NCI-H524 treated with DMSO at 0.1 percent for 48 hours (cell line): Measurements from ENCODE around the gene SULT2B1.
A peak's percentile ranks its signal among the peaks of the same experiment; 100 is the strongest.
"Not testable (repeated sequence)": the region's sequence is repeated elsewhere in the genome, so short reads cannot be mapped to it uniquely, and the experiment has no call there.

Experiments used
- DNase-seq: peaks from one replicate; lab custom pipeline; 2025; lab: John Stamatoyannopoulos, UW

SULT2B1 gene

GRCh38 chr19:48558018-48558684, 6.2 kb downstream of the SULT2B1 start:
- DNase-seq, result no peak

GRCh38 chr19:48560095-48560530, 8.1 kb downstream of the SULT2B1 start:
- no peak for DNase-seq

- DNase-seq, result no peak
These were observed 9.4 kb downstream of the SULT2B1 start for GRCh38 chr19:48561412-48561811.

DNA sequence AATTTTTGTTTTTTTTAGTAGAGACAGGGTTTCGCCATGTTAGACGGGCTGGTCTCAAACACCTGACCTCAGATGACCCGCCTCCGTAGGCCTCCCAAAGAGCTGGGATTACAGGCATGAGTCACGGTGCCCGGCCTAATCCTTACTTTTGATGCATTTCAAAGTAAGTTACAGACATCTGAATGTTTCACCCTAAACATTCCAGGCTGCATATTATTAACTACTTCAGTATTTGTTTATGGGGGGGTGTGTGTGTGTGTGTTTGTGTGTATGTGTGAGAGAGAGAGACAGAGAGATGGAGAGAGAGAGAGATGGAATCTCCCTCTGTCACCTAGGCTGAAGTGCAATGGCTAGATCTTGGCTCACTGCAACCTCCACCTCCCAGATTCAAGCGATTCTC, 13.1 kb downstream of the SULT2B1 start:
- no peak for DNase-seq

DNA sequence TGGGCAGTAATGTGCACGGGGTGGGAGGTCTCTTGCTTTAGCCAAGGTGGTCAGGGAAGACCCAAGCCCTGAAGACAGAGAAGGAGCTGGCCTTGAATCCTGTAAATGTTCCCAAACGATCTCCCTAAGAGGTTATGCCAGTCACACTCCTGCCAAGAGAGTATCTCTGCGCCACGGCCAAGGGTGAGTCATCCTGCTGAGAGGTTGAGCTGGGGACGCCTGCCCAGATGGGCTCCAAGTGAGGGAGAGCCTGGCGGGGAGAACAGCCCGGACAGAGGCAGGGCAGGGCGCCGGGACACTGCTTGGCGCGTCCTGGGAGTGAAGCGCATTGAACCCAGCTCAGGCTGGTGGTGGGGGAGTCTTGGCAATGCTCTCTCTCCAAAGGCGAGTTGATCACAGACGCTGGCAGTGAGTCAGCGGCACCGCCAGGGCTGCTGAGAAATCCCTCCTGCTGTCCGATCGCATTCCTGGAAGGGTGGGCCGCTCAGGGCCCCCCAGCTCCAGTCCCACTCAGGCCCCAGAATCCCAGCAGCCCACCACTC, 16.4 kb downstream of the SULT2B1 start:
- DNase-seq, result no peak

DNA sequence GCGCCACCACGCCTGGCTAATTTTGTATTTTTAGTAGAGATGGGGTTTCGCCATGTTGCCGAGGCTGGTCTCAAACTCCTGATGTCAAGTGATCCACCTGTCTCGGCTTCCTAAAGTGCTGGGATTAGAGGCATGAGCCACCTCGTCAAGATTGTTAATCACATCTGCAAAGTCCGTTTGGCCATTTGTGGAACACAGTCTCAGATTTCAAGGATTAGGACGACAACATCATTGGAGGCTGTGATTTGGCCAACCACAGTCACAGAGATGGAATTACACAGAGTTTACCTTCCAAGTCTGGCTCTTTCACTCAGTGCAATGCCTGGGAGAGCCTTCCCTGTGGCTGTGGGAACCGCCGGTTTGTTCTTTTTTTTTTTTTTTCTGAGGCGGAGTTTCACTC, 17.8 kb downstream of the SULT2B1 start:
- peak; percentile 82 for DNase-seq

GRCh38 chr19:48571378-48572162, 19.6 kb downstream of the SULT2B1 start:
- DNase-seq, result no peak

DNA sequence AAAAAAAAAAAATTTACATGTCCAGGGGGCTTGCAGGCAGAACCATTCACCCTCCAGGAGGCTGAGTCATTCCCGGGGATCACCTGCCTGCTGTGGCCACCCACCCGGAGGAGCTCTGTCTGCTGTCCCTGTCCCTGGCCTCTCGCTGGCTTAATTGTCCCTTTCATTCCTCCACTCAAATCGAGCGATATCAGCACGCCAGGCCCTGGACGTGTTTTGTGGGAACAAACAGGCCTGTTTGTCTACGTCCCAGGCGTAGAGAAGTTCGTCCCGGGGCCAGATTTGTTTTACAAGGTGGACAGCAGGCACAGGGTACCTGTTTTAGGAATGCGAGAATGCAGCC, 21.2 kb downstream of the SULT2B1 start:
- DNase-seq, result no peak

- DNase-seq, result no peak
These were observed 24.1 kb downstream of the SULT2B1 start for GRCh38 chr19:48575931-48576622.

GRCh38 chr19:48577908-48578307, 25.9 kb downstream of the SULT2B1 start:
- not testable (repeated sequence) for DNase-seq

DNA sequence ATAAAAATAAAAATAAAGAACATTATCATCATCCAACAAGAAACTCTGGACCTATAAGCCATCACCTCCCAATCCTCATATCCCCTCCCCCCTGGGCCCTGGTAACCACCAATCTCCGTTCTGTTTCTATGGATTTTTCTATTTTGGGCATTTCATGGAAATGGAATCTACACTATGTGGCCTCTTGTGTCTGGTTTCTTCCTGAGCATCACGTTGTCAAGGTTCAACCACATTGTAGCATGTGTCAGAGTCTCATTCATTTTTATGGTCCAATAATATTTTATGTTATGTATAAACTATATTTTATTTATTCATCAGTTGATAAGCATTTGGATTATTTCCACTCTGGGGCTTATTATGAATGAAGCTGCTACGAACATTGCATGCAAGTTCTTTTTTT, 26.9 kb downstream of the SULT2B1 start:
- DNase-seq, result no peak

GRCh38 chr19:48582168-48582567, 30.2 kb downstream of the SULT2B1 start:
- no peak for DNase-seq

- DNase-seq, result no peak
These were observed 35.4 kb downstream of the SULT2B1 start for GRCh38 chr19:48587387-48587786.

DNA sequence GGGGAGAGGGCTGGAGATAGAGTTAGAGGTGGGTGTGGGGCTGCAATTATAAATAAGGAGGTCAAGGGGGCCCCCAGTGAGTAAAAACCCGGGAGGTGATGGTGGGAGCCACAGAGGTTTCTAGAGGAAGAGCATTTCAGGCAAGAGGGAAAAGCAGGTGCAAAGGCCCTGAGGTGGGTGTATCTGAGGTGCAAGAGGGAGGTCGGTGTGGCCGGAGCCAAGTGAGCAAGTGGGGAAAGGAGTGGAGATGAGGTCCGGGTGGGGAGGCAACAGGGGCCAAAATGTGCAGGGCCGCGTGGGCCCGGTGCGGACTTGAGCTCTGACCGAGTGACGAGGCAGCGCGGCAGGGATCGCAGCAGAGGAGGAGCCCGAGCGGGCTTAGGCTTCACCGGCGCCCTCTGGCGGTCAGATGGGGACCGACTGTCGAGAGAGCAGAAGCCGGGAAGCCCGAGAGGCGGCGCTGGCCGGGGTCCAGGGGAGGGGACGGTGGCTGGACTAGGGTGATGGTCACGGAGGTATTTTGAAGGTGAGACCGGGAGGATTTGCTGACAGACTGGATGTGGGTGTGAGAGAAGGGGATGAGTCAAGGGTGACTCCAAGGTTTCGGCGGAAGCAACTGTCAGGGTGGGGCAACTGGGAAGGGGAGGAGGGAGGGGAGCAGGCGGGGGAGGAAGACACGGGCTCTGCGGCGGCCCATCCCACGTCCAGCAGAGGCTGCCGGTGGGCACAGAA, 36.9 kb downstream of the SULT2B1 start:
- DNase-seq, result no peak

DNA sequence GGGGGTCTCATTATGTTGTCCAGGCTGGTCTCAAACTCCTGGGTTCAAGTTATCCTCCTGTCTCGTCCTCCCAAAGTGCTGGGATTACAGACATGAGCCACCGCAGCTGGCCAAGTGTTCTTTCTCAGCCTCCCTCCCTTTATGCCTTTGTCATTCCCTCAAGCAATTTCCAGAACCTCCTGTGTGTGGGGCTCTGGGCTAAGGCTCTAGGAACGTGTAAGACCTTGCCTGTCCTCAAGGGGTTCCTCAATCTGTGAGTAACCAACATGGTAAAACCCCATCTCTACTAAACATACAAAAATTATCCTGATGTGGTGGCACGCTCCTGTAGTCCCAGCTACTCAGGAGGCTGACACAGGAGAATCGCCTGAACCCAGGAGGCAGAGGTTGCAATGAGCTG, 39.0 kb downstream of the SULT2B1 start:
- no peak for DNase-seq

- DNase-seq, result no peak
These were observed 43.2 kb downstream of the SULT2B1 start for GRCh38 chr19:48595171-48595570.

- no peak for DNase-seq
These were observed 43.9 kb downstream of the SULT2B1 start for GRCh38 chr19:48595833-48596232.

DNA sequence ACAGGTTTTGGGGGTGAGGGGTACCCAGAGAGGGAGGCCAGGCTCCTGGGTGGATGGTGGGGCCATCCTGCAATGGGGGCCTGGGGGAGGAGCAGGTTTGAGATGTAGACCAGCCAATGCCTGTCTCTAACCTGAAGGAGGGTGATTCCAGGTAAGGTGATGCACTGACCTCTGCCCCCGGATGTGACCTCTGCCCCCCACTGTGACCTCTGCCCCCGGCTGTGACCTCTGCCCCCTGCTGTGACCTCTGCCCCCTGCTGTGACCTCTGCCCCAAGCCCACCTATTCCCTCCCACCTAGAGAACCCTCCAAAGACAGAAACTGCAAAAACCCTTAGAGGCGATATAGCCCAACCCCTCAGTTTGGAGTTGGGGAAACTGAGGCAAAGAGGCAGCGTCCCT, 44.3 kb downstream of the SULT2B1 start:
- DNase-seq, result no peak

DNA sequence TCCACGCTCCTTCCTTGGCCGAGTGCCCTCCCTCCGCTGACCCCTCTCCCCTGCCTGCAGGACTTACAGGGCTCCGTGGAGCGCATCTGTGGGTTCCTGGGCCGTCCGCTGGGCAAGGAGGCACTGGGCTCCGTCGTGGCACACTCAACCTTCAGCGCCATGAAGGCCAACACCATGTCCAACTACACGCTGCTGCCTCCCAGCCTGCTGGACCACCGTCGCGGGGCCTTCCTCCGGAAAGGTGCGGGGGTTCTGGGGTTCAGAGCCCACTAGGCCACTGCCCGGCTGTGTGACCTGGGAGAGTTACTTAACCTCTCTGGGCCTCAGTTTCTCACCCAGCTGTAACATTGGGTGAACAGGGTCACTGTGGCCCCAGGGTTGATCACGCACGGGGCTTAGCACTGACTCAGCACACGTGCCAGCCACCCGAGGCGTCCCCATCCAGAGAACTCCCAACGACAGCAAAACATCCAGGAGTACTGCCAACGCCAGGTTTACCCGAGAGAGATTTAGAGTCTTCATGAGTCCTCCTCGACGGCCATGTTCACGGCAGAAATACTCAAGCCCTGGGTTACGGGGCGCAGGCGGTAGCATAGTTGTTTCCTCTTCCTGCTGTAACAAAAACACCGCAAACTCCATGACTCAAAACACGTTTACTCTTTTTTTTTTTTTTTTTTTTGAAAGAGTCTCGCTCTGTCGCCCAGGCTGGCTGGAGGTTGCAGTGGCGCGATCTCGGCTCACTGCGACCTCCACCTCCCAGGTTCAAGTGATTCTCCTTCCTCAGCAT, 44.9 kb downstream of the SULT2B1 start:
- DNase-seq, result no peak

GRCh38 chr19:48598996-48599700, 47.2 kb downstream of the SULT2B1 start:
- DNase-seq, result no peak
